ENCODE results near the gene CARD14.
"Not testable (repeated sequence)": the region's sequence is repeated elsewhere in the genome, so short reads cannot be mapped to it uniquely, and the experiment has no call there.

CARD14 gene

GRCh38 chr17:80224683-80225082 lies 54.9 kb downstream of the CARD14 start:
- no peaks in the 10 kb centered on the region; the same call in 1 of the 2 replicates for H3K36me3 ChIP-seq (ENCODE audit: insufficient read depth, low read length)

GRCh38 chr17:80225230-80225629 lies 55.4 kb downstream of the CARD14 start:
- Histone ChIP-seq H3K9ac (ENCODE audit: low read depth, low read length) (no peak overlapping the region), H3K36me3 (ENCODE audit: insufficient read depth, low read length) (no peaks in the 10 kb centered on the region; the same call in 1 of the 2 replicates), H3K4me1 (ENCODE audit: insufficient read depth, low read length) (peaks cover 15% of the 10 kb centered on the region)

More at GRCh38 chr17:80224683-80225082, 54.9 kb downstream of the CARD14 start:
- H3K9ac ChIP-seq (ENCODE audit: low read depth, low read length) = no peak overlapping the region
- H3K4me1 ChIP-seq (ENCODE audit: insufficient read depth, low read length) = peaks cover 15% of the 10 kb centered on the region
- H3K9me3 ChIP-seq (ENCODE audit: control insufficient read depth, insufficient read depth, low read length) = no peaks in the 10 kb centered on the region

GRCh38 chr17:80227156-80227555 lies 57.3 kb downstream of the CARD14 start:
- H3K4me1 ChIP-seq (ENCODE audit: insufficient read depth, low read length) = peaks cover 15% of the 10 kb centered on the region
- no peaks in the 10 kb centered on the region; the same call in 1 of the 2 replicates for H3K36me3 ChIP-seq (ENCODE audit: insufficient read depth, low read length)
- no peaks in the 10 kb centered on the region for H3K9me3 ChIP-seq (ENCODE audit: control insufficient read depth, insufficient read depth, low read length)
- no peak overlapping the region for H3K9ac ChIP-seq (ENCODE audit: low read depth, low read length)

More at GRCh38 chr17:80225230-80225629, 55.4 kb downstream of the CARD14 start:
- no peaks in the 10 kb centered on the region for H3K9me3 ChIP-seq (ENCODE audit: control insufficient read depth, insufficient read depth, low read length)

- no peak overlapping the region for H3K9ac ChIP-seq (ENCODE audit: low read depth, low read length)
- H3K36me3 ChIP-seq (ENCODE audit: insufficient read depth, low read length) = no peaks in the 10 kb centered on the region; the same call in 1 of the 2 replicates
- H3K4me1 ChIP-seq (ENCODE audit: insufficient read depth, low read length) = peaks cover 15% of the 10 kb centered on the region
- peaks cover 5% of the 10 kb centered on the region for H3K9me3 ChIP-seq (ENCODE audit: control insufficient read depth, insufficient read depth, low read length)
Measured at GRCh38 chr17:80227666-80228065, 57.8 kb downstream of the CARD14 start.

GRCh38 chr17:80228477-80228876 lies 58.6 kb downstream of the CARD14 start:
- H3K36me3 ChIP-seq (ENCODE audit: insufficient read depth, low read length) = no peaks in the 10 kb centered on the region; the same call in 1 of the 2 replicates
- H3K9me3 ChIP-seq (ENCODE audit: control insufficient read depth, insufficient read depth, low read length) = peaks cover 6% of the 10 kb centered on the region

GRCh38 chr17:80229011-80229410 lies 59.2 kb downstream of the CARD14 start:
- H3K36me3 ChIP-seq (ENCODE audit: insufficient read depth, low read length) = no peaks in the 10 kb centered on the region; the same call in 1 of the 2 replicates
- H3K9me3 ChIP-seq (ENCODE audit: control insufficient read depth, insufficient read depth, low read length) = peaks cover 6% of the 10 kb centered on the region

More at GRCh38 chr17:80228477-80228876, 58.6 kb downstream of the CARD14 start:
- Histone ChIP-seq H3K9ac (ENCODE audit: low read depth, low read length) (no peak overlapping the region), H3K4me1 (ENCODE audit: insufficient read depth, low read length) (peaks cover 15% of the 10 kb centered on the region)

GRCh38 chr17:80232438-80232837 lies 62.6 kb downstream of the CARD14 start:
- Histone ChIP-seq H3K4me1 (ENCODE audit: insufficient read depth, low read length) (no peaks in the 10 kb centered on the region), H3K36me3 (ENCODE audit: insufficient read depth, low read length) (peaks cover under 1% of the 10 kb centered on the region), H3K9me3 (ENCODE audit: control insufficient read depth, insufficient read depth, low read length) (peaks cover 6% of the 10 kb centered on the region), H3K9ac (ENCODE audit: low read depth, low read length) (no peak overlapping the region)

More at GRCh38 chr17:80229011-80229410, 59.2 kb downstream of the CARD14 start:
- Histone ChIP-seq H3K9ac (ENCODE audit: low read depth, low read length) (no peak overlapping the region), H3K4me1 (ENCODE audit: insufficient read depth, low read length) (peaks cover 15% of the 10 kb centered on the region)

- H3K9me3 ChIP-seq (ENCODE audit: control insufficient read depth, insufficient read depth, low read length) = peaks cover 6% of the 10 kb centered on the region
- H3K4me1 ChIP-seq (ENCODE audit: insufficient read depth, low read length) = no peaks in the 10 kb centered on the region
- H3K36me3 ChIP-seq (ENCODE audit: insufficient read depth, low read length) = peaks cover 4% of the 10 kb centered on the region
- no peak overlapping the region for H3K9ac ChIP-seq (ENCODE audit: low read depth, low read length)
Measured at GRCh38 chr17:80233202-80233601, 63.4 kb downstream of the CARD14 start.

- Histone ChIP-seq H3K9me3 (ENCODE audit: control insufficient read depth, insufficient read depth, low read length) (peaks cover 6% of the 10 kb centered on the region), H3K4me1 (ENCODE audit: insufficient read depth, low read length) (no peaks in the 10 kb centered on the region), H3K9ac (ENCODE audit: low read depth, low read length) (no peak overlapping the region), H3K36me3 (ENCODE audit: insufficient read depth, low read length) (peaks cover 8% of the 10 kb centered on the region)
Measured at GRCh38 chr17:80236911-80237310, 67.1 kb downstream of the CARD14 start.

GRCh38 chr17:80237386-80237785 lies 67.6 kb downstream of the CARD14 start:
- peaks cover 4% of the 10 kb centered on the region for H3K9me3 ChIP-seq (ENCODE audit: control insufficient read depth, insufficient read depth, low read length)
- H3K36me3 ChIP-seq (ENCODE audit: insufficient read depth, low read length) = peaks cover 8% of the 10 kb centered on the region
- no peaks in the 10 kb centered on the region for H3K4me1 ChIP-seq (ENCODE audit: insufficient read depth, low read length)
- no peak overlapping the region for H3K9ac ChIP-seq (ENCODE audit: low read depth, low read length)

- Histone ChIP-seq H3K4me1 (ENCODE audit: insufficient read depth, low read length) (no peaks in the 10 kb centered on the region), H3K9ac (ENCODE audit: low read depth, low read length) (no peak overlapping the region), H3K36me3 (ENCODE audit: insufficient read depth, low read length) (peaks cover 12% of the 10 kb centered on the region), H3K9me3 (ENCODE audit: control insufficient read depth, insufficient read depth, low read length) (no peaks in the 10 kb centered on the region)
Measured at GRCh38 chr17:80242505-80242904, 72.7 kb downstream of the CARD14 start.

GRCh38 chr17:80243526-80244433 lies 74.0 kb downstream of the CARD14 start:
- no peaks in the 10 kb centered on the region for H3K4me1 ChIP-seq (ENCODE audit: insufficient read depth, low read length)
- H3K36me3 ChIP-seq (ENCODE audit: insufficient read depth, low read length) = peaks cover 10% of the 10 kb centered on the region
- no peaks in the 10 kb centered on the region for H3K9me3 ChIP-seq (ENCODE audit: control insufficient read depth, insufficient read depth, low read length)
- no peak overlapping the region for H3K9ac ChIP-seq (ENCODE audit: low read depth, low read length)

- not testable (repeated sequence) for H3K4me1 ChIP-seq (ENCODE audit: insufficient read depth, low read length); H3K9me3 ChIP-seq (ENCODE audit: control insufficient read depth, insufficient read depth, low read length); H3K9ac ChIP-seq (ENCODE audit: low read depth, low read length); H3K36me3 ChIP-seq (ENCODE audit: insufficient read depth, low read length)
Measured at GRCh38 chr17:80244448-80244847, 74.6 kb downstream of the CARD14 start.

GRCh38 chr17:80244871-80245509 lies 75.2 kb downstream of the CARD14 start:
- no peaks in the 10 kb centered on the region for H3K4me1 ChIP-seq (ENCODE audit: insufficient read depth, low read length)
- peaks cover 10% of the 10 kb centered on the region for H3K36me3 ChIP-seq (ENCODE audit: insufficient read depth, low read length)

More at GRCh38 chr17:80244871-80245509, 75.2 kb downstream of the CARD14 start:
- no peaks in the 10 kb centered on the region for H3K9me3 ChIP-seq (ENCODE audit: control insufficient read depth, insufficient read depth, low read length)
- no peak overlapping the region for H3K9ac ChIP-seq (ENCODE audit: low read depth, low read length)
